Activated CD8-positive, alpha-beta memory T cell treated with anti-CD3 and anti-CD28 coated beads, Interleukin-2, amount 10 ng/mL, durations not matched to agents 7 days and 5 days (primary cell): Measurements from ENCODE around the gene AQP2. TPM values are rescaled to one million over a fixed set of nuclear protein-coding genes. Genes with fewer than 3 reads are reported as not detected.

Experiments
- ATAC-seq: fragments of 150-1000 bp; cut with Tn5 transposase; one replicate; pipeline ENCODE4 v1.10.0; 2021; ENCODE audit warnings: moderate library complexity
- CTCF ChIA-PET: fragments of 350-600 bp; sonication (Branson Sonifier 250); formaldehyde crosslinking; loops from one replicate; lab custom pipeline; 2021; ENCODE audit warnings: antibody characterized with exemption; lab: Charles Lee
- DNase-seq: peaks from one replicate; pipeline ENCODE4 v3.0.0-alpha.2; 2020
- H3K27ac Mint-ChIP-seq: one replicate; pipeline ENCODE4 v1.8.0; 2021; ENCODE audit warnings: mild to moderate bottlenecking, mixed read lengths
- H3K27me3 Mint-ChIP-seq: one replicate; pipeline ENCODE4 v1.8.0; 2021; ENCODE audit warnings: mixed read lengths
- H3K36me3 Mint-ChIP-seq: one replicate; pipeline ENCODE4 v1.8.0; 2021; ENCODE audit warnings: mild to moderate bottlenecking, mixed read lengths
- H3K4me1 Mint-ChIP-seq: one replicate; pipeline ENCODE4 v1.8.0; 2021; ENCODE audit warnings: mixed read lengths
- H3K4me3 Mint-ChIP-seq: one replicate; pipeline ENCODE4 v1.8.0; 2021; ENCODE audit warnings: mild to moderate bottlenecking, moderate library complexity, mixed read lengths
- H3K9me3 Mint-ChIP-seq: one replicate; pipeline ENCODE4 v1.8.0; 2022; ENCODE audit warnings: low read depth, mixed read lengths
- total RNA-seq, 2 experiments: library from RNA; stranded (reverse); gene quantifications; one replicate each; pipeline ENCODE4 v1.2.3, GENCODE V29; 2021

AQP2 gene
- total RNA-seq, 2 experiments from 2014 or later = not detected

DNA sequence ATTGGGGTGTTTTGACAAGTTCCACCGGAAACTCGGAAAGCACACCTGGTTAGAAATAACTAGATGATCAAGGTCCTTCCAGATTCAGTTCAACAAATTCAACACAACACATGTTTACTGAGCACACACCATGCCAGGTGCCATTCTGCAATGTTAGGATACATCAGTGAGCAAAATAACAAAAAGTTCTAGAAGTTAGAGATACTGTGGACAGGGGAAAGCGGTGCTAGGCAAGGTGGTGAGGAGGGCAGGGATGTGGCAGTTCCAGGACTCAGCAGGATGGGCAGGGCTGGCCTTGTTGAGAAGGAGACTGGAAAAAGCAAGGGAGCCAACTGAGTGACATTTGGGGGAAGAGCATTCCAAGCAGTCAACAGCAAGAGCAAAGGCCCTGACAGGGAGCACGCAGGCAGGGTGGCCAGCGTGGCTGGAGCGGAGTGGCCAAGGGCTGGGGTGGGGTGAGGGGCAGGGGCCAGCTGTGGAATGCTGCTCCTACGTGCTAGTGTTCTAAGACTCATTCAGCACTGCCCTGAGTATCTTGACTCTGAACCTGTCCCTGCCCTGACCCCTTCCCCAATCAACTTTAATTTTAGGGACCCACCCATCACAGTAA lies 27.4 kb upstream of the AQP2 start:
- no peak overlapping the region for H3K27ac Mint-ChIP-seq
- DNase-seq (no peak), ATAC-seq (no peak)
- peaks cover 13% of the 10 kb centered on the region for H3K27me3 Mint-ChIP-seq
- CTCF ChIA-PET = no interaction called here
- H3K4me1 Mint-ChIP-seq = no peaks in the 10 kb centered on the region
- no peak overlapping the region for H3K4me3 Mint-ChIP-seq
- no peaks in the 10 kb centered on the region for H3K36me3 Mint-ChIP-seq
- no peaks in the 10 kb centered on the region for H3K9me3 Mint-ChIP-seq

- peaks cover 13% of the 10 kb centered on the region for H3K27me3 Mint-ChIP-seq
- no peak overlapping the region for H3K27ac Mint-ChIP-seq
- DNase-seq (no peak), ATAC-seq (no peak)
- CTCF ChIA-PET = no interaction called here
- H3K4me3 Mint-ChIP-seq = no peak overlapping the region
- H3K36me3 Mint-ChIP-seq = no peaks in the 10 kb centered on the region
- no peaks in the 10 kb centered on the region for H3K4me1 Mint-ChIP-seq
- no peaks in the 10 kb centered on the region for H3K9me3 Mint-ChIP-seq
Observed at GRCh38 chr12:49923880-49924556, 26.5 kb upstream of the AQP2 start.

- no peaks in the 10 kb centered on the region for H3K36me3 Mint-ChIP-seq
- DNase-seq (no peak), ATAC-seq (no peak)
- H3K27ac Mint-ChIP-seq = no peak overlapping the region
- no peak overlapping the region for H3K4me3 Mint-ChIP-seq
- H3K9me3 Mint-ChIP-seq = no peaks in the 10 kb centered on the region
- peaks cover 11% of the 10 kb centered on the region for H3K27me3 Mint-ChIP-seq
- no peaks in the 10 kb centered on the region for H3K4me1 Mint-ChIP-seq
- CTCF ChIA-PET = no interaction called here
Observed at GRCh38 chr12:49924628-49925246, 25.8 kb upstream of the AQP2 start.

GRCh38 chr12:49925433-49926204 lies 24.9 kb upstream of the AQP2 start:
- peaks cover 7% of the 10 kb centered on the region for H3K27me3 Mint-ChIP-seq
- DNase-seq (no peak), ATAC-seq (no peak)
- no peak overlapping the region for H3K27ac Mint-ChIP-seq
- H3K4me1 Mint-ChIP-seq = no peaks in the 10 kb centered on the region
- CTCF ChIA-PET = no interaction called here
- no peak overlapping the region for H3K4me3 Mint-ChIP-seq
- H3K9me3 Mint-ChIP-seq = no peaks in the 10 kb centered on the region
- no peaks in the 10 kb centered on the region for H3K36me3 Mint-ChIP-seq

GRCh38 chr12:49928471-49928870 lies 22.1 kb upstream of the AQP2 start:
- Mint-ChIP-seq H3K36me3 (no peaks in the 10 kb centered on the region), H3K27me3 (peaks cover 9% of the 10 kb centered on the region), H3K27ac (no peak overlapping the region), H3K9me3 (no peaks in the 10 kb centered on the region), H3K4me1 (no peaks in the 10 kb centered on the region), H3K4me3 (no peak overlapping the region)
- ATAC-seq (no peak), DNase-seq (no peak)
- CTCF ChIA-PET = interaction anchor here (0.5 to 1.9 kb wide), 4 partner anchors 17 to 284 kb away, joined by 3 to 8 read pairs (median 4); no protein-coding TSS in a partner anchor

GRCh38 chr12:49929581-49929980 lies 21.0 kb upstream of the AQP2 start:
- Mint-ChIP-seq H3K36me3 (no peaks in the 10 kb centered on the region), H3K4me1 (no peaks in the 10 kb centered on the region), H3K27ac (no peak overlapping the region), H3K9me3 (no peaks in the 10 kb centered on the region), H3K4me3 (no peak overlapping the region), H3K27me3 (peaks cover 11% of the 10 kb centered on the region)
- ATAC-seq (no peak), DNase-seq (no peak)
- CTCF ChIA-PET = interaction anchor here (1.0 to 6.4 kb wide), 3 partner anchors 16 to 189 kb away, joined by 3 to 31 read pairs (median 3); partner anchors contain the start of gene TMBIM6

DNA sequence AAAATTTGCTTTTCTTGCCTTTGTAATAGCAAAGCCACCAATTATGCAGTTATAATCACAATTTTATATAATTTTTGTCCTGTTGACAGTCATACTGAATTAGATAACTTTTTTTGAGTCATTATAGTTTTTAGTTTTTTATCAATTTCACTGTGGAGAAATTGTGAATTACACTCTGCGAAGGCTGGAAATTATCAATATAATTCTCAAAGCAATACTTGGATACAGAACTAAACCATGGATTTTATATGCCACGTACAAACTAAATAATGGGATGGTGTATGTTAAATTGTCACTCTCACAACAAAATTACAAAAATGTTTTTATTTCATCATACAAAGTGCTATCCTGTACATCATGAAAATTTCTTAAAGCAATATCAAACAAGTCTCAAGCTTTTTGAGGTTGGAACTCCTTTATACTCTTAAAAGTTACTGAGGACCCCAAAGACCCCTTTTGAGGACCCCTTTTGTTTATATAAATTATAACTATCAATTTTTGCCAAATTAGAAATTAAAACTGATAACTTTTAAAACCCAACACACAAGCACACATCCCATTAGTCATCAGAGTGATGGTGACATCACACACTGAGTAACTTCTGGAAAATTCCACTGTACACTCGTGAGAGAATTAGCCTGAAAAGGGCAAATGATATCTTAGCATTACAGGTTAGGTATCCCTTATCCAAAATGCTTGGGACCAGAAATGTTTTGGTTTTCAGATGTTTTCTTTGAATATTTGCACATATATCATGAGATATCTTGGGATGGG lies 19.8 kb upstream of the AQP2 start:
- DNase-seq (no peak), ATAC-seq (no peak)
- Mint-ChIP-seq H3K36me3 (no peaks in the 10 kb centered on the region), H3K4me1 (no peaks in the 10 kb centered on the region), H3K4me3 (no peak overlapping the region), H3K27ac (no peak overlapping the region), H3K27me3 (peaks cover 20% of the 10 kb centered on the region), H3K9me3 (no peaks in the 10 kb centered on the region)
- CTCF ChIA-PET = interaction anchor here (1.6 to 6.4 kb wide), 2 partner anchors 15 to 62 kb away, joined by 3 to 31 read pairs; no protein-coding TSS in a partner anchor

DNA sequence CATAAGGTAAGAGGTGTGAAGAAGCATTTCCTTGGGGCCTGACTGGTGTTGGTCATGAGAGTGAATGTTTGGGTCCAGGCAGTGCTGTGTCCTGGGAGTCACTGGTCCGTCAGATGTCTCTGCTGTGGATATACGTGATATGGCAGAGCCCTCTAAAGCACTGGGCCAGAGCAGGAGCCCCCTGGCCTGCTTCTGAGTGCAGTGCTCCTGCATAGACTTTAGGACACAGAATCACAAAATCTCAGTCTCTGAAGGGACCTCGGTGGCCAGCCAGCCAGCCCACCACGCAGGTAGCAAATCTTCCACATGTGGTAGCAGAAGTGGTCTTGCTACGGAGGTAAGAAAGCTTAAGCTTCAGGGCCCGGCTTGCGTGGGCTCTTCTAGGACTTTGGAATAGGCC lies 18.5 kb upstream of the AQP2 start:
- H3K27me3 Mint-ChIP-seq = peaks cover 23% of the 10 kb centered on the region
- no peak overlapping the region for H3K4me3 Mint-ChIP-seq
- ATAC-seq = no peak
- H3K9me3 Mint-ChIP-seq = no peaks in the 10 kb centered on the region
- H3K4me1 Mint-ChIP-seq = no peaks in the 10 kb centered on the region
- no peak overlapping the region for H3K27ac Mint-ChIP-seq
- no peak for DNase-seq
- CTCF ChIA-PET = interaction anchor here (1.5 to 6.4 kb wide), 2 partner anchors 14 to 191 kb away, joined by 4 to 31 read pairs; partner anchors contain the start of gene TMBIM6
- no peaks in the 10 kb centered on the region for H3K36me3 Mint-ChIP-seq

DNA sequence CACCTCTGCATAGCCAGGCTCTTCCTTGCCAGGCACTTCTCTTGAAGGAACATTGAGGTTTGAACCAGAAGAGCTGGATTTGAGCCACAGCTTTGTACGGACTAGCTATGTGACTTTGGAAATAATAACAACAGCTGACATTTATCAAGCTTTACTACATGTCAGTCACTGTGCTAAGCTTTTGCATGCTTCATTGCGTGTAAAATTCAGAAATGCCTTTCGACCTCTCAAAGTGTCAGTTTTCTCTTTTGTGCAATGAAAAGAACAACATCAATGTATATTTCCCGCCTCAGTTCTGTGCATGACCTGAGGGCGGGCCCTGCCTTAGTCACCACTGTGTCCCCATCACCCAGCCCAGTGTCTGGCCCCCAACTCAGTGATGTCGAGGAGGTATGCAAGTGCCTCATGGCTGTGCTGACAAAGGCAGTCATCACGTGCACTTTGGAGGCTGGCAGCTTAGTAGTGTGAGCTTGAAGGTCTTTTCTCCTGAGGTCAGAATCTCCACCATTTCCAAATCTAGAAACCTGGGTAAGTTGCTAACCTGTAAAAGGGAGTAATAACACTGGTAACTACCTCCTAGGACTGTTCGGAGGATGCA lies 17.9 kb upstream of the AQP2 start:
- Mint-ChIP-seq H3K9me3 (no peaks in the 10 kb centered on the region), H3K36me3 (no peaks in the 10 kb centered on the region), H3K4me3 (no peak overlapping the region), H3K27ac (no peak overlapping the region), H3K4me1 (no peaks in the 10 kb centered on the region), H3K27me3 (peaks cover 25% of the 10 kb centered on the region)
- no peak for ATAC-seq
- DNase-seq = no peak
- CTCF ChIA-PET = interaction anchor here (1.5 to 6.4 kb wide), 2 partner anchors 13 to 191 kb away, joined by 4 to 31 read pairs; partner anchors contain the start of gene TMBIM6

DNA sequence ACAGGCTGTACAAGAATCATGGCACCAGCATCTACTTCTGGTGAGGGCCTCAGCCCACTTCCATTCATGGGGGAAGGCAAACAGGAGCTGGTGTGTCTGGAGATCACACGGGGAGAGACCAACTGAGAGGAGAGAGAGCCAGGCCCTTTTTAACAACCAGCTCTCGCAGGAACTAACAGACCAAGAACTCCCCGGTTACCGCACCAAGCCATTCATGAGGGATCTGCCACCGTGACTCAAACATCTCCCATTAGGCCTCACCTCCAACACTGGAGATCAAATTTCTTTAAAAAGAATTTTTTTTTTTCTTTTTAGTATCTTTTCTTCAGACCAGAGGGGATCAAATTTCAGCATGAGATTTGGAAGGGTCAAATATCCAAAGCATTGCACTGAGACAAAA lies 16.7 kb upstream of the AQP2 start:
- no peak for ATAC-seq
- Mint-ChIP-seq H3K9me3 (no peaks in the 10 kb centered on the region), H3K4me3 (no peak overlapping the region), H3K27ac (no peak overlapping the region), H3K4me1 (no peaks in the 10 kb centered on the region), H3K36me3 (no peaks in the 10 kb centered on the region), H3K27me3 (peaks cover 25% of the 10 kb centered on the region)
- CTCF ChIA-PET = interaction anchor here (0.8 to 6.4 kb wide), 2 partner anchors 12 to 33 kb away, joined by 5 to 31 read pairs; no protein-coding TSS in a partner anchor
- no peak for DNase-seq

GRCh38 chr12:49934505-49934904 lies 16.0 kb upstream of the AQP2 start:
- no peak overlapping the region for H3K4me3 Mint-ChIP-seq
- no peak for DNase-seq
- ATAC-seq = no peak
- H3K9me3 Mint-ChIP-seq = no peaks in the 10 kb centered on the region
- no peaks in the 10 kb centered on the region for H3K4me1 Mint-ChIP-seq
- H3K27me3 Mint-ChIP-seq = peaks cover 25% of the 10 kb centered on the region
- H3K27ac Mint-ChIP-seq = no peak overlapping the region
- H3K36me3 Mint-ChIP-seq = no peaks in the 10 kb centered on the region
- CTCF ChIA-PET = interaction anchor here (6.4 kb wide), 1 partner anchor 11 kb away, joined by 31 read pairs; no protein-coding TSS in a partner anchor

DNA sequence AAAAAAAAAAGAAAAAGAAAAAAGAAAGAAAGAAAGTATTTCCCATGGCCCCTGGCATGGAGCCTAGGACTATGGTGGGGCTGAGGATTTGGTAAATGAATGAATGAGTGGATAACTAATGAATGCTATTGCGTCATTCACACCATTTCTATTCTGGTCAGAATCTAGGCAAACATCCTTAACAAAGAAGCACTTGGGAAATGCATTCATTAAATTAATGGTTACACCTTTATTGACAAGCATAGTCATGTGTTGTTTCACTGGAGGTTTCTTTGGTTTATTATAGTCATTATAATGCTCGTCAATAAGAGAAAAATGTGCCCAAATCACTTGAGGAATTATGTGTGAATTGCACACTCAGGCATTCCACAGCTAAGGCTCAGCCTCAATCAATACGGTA lies 13.6 kb upstream of the AQP2 start:
- CTCF ChIA-PET = interaction anchor here (1.2 to 1.6 kb wide), 2 partner anchors 9 to 70 kb away, joined by 3 to 7 read pairs; no protein-coding TSS in a partner anchor
- no peaks in the 10 kb centered on the region for H3K9me3 Mint-ChIP-seq
- peaks cover 20% of the 10 kb centered on the region for H3K27me3 Mint-ChIP-seq

More for the DNA sequence above, 13.6 kb upstream of the AQP2 start:
- no peak overlapping the region for H3K27ac Mint-ChIP-seq
- H3K36me3 Mint-ChIP-seq = no peaks in the 10 kb centered on the region
- no peak overlapping the region for H3K4me3 Mint-ChIP-seq
- H3K4me1 Mint-ChIP-seq = no peaks in the 10 kb centered on the region
- no peak for ATAC-seq
- DNase-seq = no peak
